HG03045 (cell line): ENCODE results near the gene GLRA3.
"Not testable (repeated sequence)": the region's sequence is repeated elsewhere in the genome, so short reads cannot be mapped to it uniquely, and the experiment has no call there.

Experiments
- ATAC-seq: cut with Tn5 transposase; IDR thresholded peaks from one replicate; pipeline ENCODE4 v1.9.1; 2021; ENCODE audit warnings: mild to moderate bottlenecking, moderate library complexity; ENCODE audit not compliant: unreplicated experiment

The GLRA3 gene

DNA sequence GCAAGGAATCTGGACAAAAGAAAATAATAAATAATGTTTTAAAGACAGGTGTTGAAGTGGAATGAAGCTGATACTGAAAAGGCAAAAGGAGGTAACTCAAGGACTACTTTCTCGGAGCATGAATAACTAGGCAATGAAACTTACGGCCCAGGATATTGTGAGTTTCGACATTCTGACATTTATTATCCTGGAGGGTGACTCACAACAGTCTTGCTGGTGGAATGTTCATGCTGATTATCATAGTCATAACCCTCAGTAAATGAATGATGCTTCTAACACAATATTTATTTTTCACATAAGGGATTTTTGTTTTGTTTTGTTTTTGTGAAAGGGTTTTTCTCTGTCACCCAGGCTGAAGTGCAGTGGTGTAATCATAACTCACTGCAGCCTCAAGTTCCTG is 159.8 kb downstream of the GLRA3 start:
- no peak for ATAC-seq

DNA sequence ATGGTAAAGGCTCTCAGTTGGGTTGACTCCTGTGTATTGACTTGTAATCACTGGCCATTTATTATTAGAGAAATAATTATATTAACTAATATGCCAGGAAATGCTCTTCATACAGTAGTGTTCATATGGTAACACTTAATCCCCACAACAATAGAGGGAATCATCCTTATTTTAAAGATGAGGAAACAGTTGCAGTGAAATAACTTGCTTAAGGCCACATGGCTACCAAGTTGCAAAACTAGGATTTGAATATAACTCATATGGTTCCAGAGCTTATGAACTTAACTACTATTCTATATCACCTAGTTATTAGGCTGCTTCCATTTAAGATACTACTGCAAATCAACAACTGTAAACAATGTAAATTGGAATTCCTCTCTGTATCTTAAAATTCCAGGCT is 163.2 kb downstream of the GLRA3 start:
- ATAC-seq: no peak

DNA sequence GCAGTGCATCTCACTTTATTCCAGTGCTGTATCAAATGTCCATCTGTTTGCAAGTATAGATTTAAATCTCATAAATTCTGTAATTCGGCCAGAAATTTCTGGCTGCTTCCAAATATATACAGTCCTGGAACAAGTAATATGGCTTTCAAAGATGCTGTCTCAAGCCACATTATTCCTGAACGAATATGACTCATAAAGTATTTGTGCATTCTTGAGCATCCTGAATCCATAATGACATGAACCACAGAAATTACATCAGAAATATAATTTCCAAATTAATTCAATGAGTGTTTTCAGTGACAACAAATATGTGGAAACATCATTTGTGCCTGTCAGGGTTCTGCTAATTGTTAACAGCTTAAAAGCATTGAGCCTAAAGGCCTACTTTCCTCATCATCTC is 165.8 kb downstream of the GLRA3 start:
- no peak for ATAC-seq

DNA sequence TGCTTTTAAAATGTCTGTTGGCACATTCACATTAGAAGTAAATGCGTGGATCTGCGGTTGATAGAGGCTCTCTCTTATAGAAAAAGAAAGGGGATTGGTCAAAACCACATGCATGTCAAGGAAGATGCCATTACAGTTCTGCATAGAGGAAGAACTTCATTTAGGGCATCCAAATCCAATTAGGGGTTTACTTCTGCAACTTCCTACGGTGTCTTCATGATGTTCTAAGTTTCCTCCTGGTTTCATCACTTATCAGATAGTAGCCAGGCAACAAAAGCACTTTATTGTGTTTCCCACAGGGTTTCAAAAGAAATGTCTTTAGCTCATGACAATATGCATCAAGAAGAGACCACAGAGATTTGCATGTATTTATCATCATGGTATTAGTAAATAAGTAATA is 170.8 kb downstream of the GLRA3 start:
- no peak for ATAC-seq

DNA sequence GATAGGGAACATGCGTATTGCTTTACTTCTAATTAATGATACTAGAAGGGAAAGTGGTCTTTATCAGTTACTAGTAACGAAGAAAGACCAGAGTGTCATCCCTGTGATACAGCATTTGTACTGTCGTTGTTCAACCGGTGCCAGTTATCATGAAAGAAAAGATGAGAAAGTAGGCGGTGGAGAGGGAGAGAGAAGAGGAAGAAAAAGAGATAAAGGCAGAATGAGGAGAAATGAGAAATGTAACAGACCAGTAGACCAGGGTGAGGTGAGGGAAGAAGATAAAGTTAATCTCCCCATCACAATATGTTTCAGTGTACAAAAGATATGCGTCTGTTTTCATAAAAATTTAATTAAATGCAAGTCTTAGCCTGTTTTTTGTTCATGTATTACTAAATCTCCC is 171.6 kb downstream of the GLRA3 start:
- ATAC-seq: no peak

DNA sequence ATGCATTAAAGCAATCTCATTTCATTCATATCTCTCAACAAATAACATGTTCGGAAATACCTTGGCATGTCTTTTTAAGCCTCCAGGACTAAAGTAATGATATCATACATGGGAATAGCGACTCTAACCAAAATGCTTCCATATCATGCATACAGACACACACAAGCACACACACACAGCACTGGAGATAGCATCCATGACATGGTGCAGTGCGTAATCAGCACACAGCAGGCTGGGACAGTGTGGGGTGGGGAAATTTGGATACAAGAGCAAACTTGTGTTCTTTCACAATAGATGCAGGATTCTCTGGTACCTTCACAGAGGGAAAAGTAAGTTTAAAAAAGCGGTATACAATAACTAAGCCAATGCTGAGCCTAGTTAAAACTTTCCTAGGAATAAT is 174.4 kb downstream of the GLRA3 start:
- ATAC-seq: no peak

DNA sequence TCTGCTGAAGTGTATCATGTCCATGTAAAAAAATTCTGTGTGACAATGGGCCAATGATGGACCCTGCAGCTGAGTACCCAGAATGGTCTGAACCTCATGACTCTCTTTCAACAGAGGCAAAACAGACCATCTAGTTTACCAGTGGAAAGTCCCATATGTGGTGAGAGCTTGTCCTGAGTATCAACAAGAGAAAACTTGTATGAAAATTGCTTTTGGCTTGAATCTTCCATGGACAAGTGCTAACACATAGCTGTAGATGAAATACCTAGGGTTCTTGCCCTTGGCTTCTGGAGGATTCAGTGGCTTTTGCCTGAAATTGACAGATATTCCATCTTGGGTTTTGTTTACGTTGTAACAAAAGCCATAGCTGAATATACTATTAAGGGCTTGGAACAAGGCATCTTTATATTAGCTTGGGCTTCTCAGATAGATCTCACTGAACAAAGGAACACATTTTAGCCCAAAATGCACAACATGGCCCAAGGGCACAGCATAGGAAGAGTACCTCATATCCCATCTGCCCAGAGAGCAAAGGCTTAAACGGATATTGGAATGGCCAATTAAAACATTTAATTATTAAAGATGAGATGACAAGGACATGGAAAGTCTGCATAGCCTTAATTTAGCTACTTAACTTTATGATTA is 178.2 kb downstream of the GLRA3 start:
- no peak for ATAC-seq

DNA sequence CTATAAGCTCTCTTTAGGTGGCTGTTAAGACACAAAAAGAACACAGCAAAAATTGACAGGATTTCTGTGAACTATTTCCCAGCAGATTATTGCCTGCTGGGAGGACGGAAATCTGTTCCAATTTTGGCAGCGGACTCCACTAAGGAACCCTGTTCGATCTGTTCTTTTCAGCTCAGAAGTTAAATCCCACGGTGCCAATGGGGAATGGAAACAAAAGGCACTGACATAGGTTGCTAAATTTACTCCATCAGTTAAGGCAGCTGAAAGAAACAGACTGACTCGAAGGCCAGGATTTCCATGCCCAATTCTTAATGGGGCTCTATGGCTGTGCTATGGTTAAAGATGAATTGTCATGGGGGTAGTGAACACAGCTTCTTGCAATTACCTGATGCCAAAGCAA is 180.2 kb downstream of the GLRA3 start:
- ATAC-seq: no peak

DNA sequence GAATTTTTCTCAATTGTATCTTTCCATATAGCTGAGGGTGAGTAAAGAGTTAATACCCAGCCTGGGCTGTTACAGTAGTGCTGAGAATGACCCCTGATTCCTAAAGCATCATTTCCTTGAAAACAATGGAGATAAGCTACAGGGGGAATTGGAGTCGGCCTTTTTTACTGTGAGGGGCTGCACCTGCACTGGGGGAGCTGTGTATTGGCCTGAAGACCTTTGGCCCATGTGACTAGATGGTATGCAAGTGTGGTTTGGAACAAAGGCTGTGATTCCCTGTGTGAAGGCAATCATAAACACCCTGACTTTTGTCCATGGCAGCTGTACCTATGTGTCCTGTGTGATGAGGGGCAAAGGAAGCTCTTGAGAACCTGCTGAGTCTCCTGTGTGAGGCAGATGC is 182.7 kb downstream of the GLRA3 start:
- ATAC-seq: no peak

DNA sequence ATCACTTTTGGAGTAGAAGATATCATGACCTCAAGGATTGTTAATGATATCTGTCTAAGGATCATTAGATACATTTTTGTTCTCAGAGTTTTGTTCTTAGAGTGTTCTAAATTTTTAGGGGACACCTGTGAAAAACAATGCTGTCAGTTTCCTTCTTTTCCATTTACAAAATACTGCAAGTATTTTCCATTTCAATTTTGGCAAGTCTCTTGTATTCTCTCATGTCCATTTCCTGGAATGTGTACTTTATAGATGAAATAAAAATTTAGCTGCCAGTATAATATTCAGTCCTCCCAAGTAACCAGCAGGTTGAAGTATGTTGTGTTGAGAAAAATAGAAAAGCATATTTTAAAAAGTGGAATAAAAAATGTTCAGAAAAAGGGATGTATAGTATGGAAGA is 188.9 kb downstream of the GLRA3 start:
- no peak for ATAC-seq

DNA sequence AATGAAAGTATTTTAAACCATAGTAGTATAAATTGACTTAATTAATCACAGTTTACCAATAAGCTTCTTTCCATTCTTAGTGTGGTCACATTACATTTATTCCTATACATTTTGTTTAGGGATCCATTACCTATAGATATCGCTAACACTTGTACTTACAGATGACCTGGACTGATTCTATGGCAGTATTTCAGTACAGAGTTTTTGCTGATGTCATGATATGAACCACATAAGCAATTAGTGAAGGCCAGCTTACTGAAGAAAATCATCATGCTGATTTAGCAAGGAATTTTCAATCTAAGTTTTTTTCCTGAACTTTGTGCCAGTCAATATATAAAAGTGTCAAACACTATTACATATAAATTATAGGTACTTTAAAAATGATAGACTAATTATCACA is 193.3 kb downstream of the GLRA3 start:
- ATAC-seq: no peak

DNA sequence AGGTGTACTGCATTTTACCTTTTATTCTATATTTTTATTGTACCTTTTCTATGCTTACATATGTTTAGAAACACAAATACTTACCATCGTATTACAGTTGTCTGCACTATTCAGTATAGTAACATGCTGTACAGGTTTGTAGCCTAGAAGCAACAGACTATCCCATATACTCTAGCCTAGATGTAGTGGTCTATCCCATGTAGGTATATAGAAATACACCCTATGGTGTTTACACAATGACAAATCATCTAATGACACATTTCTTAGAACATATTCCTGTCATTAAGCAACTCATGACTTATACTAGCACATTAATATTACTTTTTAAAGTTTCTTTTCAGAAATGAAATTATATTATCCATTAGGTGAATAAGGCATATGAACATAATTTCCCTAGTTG is 195.6 kb downstream of the GLRA3 start:
- no peak for ATAC-seq

DNA sequence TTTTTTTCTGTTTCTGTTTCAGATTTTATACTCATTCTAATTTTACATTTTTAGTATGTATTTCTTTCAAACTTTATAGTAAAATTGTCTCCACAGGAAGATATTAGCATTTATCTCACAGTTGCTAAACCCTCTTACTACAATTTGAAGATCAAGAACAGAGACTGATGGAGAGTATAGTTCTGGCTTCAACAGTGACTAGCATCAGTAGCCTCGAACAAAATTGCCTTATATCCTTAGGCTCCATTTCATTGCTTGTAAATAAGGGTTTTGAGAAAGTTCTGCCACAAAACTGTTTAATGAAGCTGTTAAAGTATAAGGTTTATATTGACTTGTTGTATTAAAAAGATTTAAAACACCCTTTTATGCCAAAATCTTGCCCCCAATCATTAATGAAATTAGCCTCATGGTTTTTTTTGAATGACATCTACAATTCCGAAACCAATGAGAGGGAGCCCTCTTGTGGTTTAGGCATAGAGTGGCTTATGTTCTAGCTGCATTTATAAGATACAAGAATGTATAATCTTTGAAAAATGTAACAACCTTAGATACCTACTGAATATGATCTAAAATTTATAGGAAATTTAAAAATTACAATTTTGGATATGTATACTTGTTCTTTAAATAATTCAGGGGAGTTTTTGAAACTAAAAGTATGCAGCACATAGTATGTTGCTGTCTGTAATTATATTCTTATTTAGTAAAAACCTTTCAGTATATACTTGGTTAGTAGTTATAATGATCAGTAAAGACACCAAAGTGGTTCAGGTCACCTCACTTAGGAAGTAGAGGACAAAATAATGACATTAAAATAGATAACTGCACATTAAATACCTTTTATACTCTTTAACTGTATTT is 196.9 kb downstream of the GLRA3 start:
- ATAC-seq: peak; percentile 57

DNA sequence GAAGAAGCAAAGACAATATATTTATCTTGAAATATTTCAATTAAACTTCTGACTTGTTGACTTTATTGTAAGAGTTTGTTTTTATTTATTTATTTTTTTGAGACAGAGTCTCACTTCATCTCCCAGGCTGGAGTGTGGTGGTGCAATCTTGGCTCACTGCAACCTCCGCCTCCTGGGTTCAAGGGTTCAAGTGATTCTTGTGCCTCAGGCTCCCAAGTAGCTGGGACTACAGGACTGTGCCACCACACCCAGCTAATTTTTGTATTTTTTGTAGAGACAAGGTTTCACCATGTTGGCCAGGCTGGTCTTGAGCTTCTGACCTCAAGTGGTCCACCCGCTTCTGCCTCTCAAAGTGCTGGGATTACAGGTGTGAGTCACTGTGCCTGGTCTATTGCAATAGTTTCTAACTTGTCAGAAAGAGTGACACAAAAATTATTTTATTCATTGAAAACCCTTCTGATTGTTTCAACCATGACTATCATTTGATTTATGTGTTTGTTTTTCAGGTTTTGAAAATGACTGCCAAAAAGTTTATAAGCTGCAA is 199.1 kb downstream of the GLRA3 start:
- ATAC-seq: not testable (repeated sequence)

DNA sequence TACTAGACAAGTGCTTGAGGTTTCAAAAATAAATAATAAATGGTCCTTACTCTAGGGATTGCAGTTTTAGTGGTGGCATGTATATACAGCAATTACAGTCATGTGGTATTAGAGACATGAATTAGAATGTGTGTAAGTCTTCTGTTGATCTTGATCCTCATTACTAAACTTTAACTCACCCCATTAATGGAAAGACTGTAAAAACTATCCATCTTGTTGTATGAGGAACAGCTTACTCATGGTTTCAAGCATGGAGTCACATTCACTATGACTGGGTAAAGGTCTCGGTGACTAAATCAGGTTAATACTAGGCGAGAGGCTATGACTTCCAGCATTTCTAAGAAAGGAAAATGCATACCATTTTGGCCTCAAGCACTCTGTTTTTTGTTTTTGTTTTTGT is 199.8 kb downstream of the GLRA3 start:
- no peak for ATAC-seq

DNA sequence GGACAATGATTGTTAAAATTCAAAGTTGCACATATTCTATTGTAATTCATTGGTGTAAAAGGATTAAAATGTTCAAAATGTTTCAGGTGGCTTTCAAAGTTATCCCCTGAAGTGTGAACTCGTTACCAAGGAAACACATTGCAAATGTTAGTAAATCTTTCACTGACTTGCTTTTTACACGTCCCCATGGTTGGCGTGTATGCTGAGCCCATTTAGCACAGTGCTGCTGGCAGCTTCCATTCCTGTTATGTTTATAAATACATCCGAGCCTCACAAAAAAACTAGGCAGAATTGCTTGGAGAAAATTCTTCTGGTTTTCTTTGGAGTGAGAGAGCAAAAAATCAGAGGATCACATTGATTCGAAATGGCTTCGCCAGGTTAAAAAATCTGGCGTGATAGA is 200.9 kb downstream of the GLRA3 start:
- ATAC-seq: no peak

DNA sequence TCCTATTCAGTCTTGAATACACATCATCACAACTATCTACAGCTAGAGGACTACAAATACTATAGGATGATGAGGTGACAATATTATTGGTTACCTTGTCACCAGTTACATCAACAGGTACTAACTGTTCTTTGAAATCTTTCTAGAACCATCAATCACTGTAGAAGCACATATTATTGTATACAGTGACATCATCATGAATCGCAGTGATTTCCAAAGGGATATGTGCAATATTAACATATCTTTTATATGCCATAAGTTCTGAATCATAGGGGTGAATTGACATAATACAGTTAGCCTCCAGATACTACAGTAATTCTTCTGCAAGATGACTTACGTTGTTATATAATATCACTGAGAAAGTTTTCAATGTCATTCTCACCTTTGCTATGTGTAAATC is 201.6 kb downstream of the GLRA3 start:
- ATAC-seq: no peak

DNA sequence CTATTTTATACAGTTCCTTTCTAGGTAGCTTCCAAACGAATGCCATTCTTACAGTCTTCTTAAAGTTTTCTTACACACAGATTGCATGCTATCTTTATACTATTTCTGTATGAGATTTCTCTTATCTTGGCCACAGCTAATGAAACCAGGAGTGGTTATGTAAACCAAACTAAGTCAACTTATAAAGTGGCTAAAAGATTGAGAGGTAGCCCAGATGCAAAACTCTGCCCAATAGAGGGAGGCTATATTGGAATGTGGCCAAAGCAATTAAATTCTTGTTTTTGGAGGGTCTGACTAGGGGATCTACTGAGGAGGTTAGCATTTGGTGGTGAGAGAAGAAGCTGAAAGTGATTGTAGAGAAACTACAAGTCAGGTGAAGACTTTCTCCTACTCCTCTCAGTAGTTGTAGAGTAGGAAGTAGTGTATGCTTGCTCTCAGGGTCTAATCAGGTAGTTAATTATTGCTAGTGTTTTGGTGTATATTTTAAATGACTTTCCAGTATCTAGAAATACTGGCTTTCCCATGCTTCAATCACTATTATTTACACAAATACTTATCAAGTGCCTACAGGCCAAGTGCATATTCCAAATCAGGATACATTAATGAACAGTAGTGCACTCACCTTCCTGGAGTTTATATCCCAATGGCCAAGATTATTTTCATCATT is 202.6 kb downstream of the GLRA3 start:
- ATAC-seq: no peak

DNA sequence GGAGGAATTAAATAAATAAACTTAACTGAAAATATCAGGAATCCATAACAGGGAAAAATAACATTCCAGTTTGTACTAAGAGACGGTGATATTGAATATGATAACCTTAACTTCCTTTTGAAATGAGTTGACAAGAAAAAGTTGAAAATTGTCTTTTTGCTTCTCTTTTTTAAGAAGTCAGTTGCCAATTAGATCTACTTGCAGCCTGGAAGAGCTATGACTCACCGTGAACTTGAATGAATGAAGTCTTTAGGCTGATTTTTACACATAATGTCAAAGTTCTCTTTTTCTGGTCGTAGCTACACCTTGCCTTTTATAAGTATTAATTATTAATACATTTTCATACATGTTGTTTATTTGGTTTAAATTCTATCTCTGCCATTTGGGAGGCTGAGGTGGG is 212.4 kb downstream of the GLRA3 start:
- no peak for ATAC-seq

DNA sequence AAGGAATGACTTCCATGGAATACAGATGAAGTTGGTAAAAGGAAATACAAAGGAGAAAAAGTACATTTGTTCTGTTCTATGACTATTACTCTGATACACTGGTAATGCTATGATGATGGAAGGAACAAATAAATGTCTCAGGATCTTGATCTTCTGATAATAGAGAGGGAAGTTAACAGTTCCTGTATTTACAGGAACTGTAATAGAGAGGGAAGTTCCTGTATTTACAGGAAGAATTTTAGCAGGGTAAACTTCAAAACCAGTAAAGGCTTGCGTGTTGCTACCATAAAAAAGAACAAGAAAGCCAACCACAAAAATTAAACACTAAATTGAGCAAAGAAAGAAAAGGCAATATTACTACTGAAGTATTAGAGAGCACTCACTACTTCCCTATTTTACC is 215.1 kb downstream of the GLRA3 start:
- ATAC-seq: no peak

DNA sequence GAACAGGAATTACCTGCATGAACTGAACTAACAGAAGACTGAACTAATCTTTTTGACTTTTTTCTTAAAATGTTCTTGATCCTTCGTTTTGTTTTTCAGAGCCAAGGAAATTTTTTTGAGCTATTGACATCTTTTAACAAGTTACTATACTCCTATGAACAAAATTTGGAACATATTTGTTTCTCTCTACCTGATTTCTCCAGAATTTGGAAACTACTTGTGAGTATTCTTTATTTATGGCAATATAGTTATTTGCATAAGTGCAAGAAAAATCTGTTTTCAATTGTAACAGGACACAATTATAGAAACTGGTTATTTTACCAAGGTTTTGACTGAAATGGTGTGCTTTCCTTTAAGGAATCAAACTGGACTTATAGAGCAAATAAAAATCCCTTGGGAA is 217.3 kb downstream of the GLRA3 start:
- ATAC-seq: no peak

DNA sequence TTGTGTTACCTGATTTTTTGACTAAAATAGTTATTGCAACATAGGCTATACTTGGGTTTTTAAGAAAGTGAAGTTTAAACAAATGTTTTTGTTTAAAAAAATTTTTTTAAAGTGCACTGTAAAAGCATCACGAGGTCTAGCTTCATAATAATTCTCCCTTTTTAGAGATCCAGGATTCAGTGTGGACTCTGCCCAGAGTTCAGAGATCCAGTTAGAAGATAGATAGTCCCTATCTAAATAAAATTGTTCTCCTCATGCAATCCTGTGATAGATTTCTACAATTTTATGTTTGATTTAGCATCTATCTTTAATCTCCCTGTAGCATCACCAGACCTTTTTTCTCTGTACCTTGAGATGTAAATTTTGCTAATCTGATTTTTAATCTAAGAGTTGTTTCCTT is 221.3 kb downstream of the GLRA3 start:
- no peak for ATAC-seq
